ENCODE results near the gene DNAJC10.

The DNAJC10 gene

GRCh38 chr2:182724656-182725055 lies 8.6 kb downstream of the DNAJC10 start:
- H3K4me3 ChIP-seq (ENCODE audit: low read depth, low read length): no peak overlapping the region
- DNase-seq (ENCODE audit: low read depth): no peak
- TF ChIP-seq MYC (IDR thresholded peaks at IDR 0.05; ENCODE audit: low read depth, low read length) (no peak), MAX (IDR thresholded peaks at IDR 0.05; ENCODE audit: low read depth, low read length) (no peak), POLR2A (IDR thresholded peaks at IDR 0.05; ENCODE audit: extremely low read depth, insufficient read length) (no peak), CTCF (IDR thresholded peaks at IDR 0.05; ENCODE audit: low read depth, low read length) (no peak)

GRCh38 chr2:182726473-182726872 lies 10.4 kb downstream of the DNAJC10 start:
- TF ChIP-seq CTCF (IDR thresholded peaks at IDR 0.05; ENCODE audit: low read depth, low read length): no peak
- no peak for TF ChIP-seq POLR2A (IDR thresholded peaks at IDR 0.05; ENCODE audit: extremely low read depth, insufficient read length)
- no peak for TF ChIP-seq MAX (IDR thresholded peaks at IDR 0.05; ENCODE audit: low read depth, low read length)
- no peak for TF ChIP-seq MYC (IDR thresholded peaks at IDR 0.05; ENCODE audit: low read depth, low read length)

GRCh38 chr2:182728014-182728413 lies 12.0 kb downstream of the DNAJC10 start:
- DNase-seq (ENCODE audit: low read depth): no peak
- no peak for TF ChIP-seq CTCF (IDR thresholded peaks at IDR 0.05; ENCODE audit: low read depth, low read length)
- no peak for TF ChIP-seq MYC (IDR thresholded peaks at IDR 0.05; ENCODE audit: low read depth, low read length)
- no peak for TF ChIP-seq POLR2A (IDR thresholded peaks at IDR 0.05; ENCODE audit: extremely low read depth, insufficient read length)
- no peak for TF ChIP-seq MAX (IDR thresholded peaks at IDR 0.05; ENCODE audit: low read depth, low read length)
- no peak overlapping the region for H3K4me3 ChIP-seq (ENCODE audit: low read depth, low read length)

More at GRCh38 chr2:182726473-182726872, 10.4 kb downstream of the DNAJC10 start:
- H3K4me3 ChIP-seq (ENCODE audit: low read depth, low read length): no peak overlapping the region
- DNase-seq (ENCODE audit: low read depth): no peak

- no peak for DNase-seq (ENCODE audit: low read depth)
- no peak overlapping the region for H3K4me3 ChIP-seq (ENCODE audit: low read depth, low read length)
Measured at GRCh38 chr2:182729710-182730339, 13.8 kb downstream of the DNAJC10 start.

GRCh38 chr2:182730486-182730885 lies 14.4 kb downstream of the DNAJC10 start:
- DNase-seq (ENCODE audit: low read depth): no peak
- H3K4me3 ChIP-seq (ENCODE audit: low read depth, low read length): no peak overlapping the region
- TF ChIP-seq MAX (IDR thresholded peaks at IDR 0.05; ENCODE audit: low read depth, low read length) (no peak), POLR2A (IDR thresholded peaks at IDR 0.05; ENCODE audit: extremely low read depth, insufficient read length) (no peak), CTCF (IDR thresholded peaks at IDR 0.05; ENCODE audit: low read depth, low read length) (no peak), MYC (IDR thresholded peaks at IDR 0.05; ENCODE audit: low read depth, low read length) (no peak)

More at GRCh38 chr2:182729710-182730339, 13.8 kb downstream of the DNAJC10 start:
- TF ChIP-seq MYC (IDR thresholded peaks at IDR 0.05; ENCODE audit: low read depth, low read length) (no peak), MAX (IDR thresholded peaks at IDR 0.05; ENCODE audit: low read depth, low read length) (no peak), POLR2A (IDR thresholded peaks at IDR 0.05; ENCODE audit: extremely low read depth, insufficient read length) (no peak), CTCF (IDR thresholded peaks at IDR 0.05; ENCODE audit: low read depth, low read length) (no peak)
